ENCODE data around the gene ATP8B1. TPM values are rescaled to one million over a fixed set of nuclear protein-coding genes. Genes with fewer than 3 reads are reported as not detected.
A peak's percentile ranks its signal among the peaks of the same experiment; 100 is the strongest.

The ATP8B1 gene
- total RNA-seq, 3 donors from 2014 or later, result 0.13 to 0.22 (median 0.15) TPM

DNA sequence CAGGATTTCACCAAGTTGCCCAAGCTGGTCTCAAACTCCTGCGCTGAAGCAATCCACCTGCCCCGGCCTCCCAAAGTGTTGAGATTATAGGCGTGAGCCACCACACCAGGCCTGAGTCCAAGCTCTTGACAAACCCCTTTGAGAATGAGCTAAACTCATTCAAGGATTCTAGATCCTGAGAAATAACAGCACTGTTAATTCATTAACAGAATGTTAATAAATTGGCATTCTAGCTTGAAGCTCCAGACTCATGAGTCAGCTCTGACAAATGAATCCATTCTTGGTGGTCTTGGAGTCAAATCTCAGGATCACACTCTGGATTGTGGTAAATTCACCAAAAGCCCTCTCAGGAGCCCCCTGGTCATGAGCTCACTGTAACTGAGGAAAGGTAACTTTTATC is 183.2 kb downstream of the ATP8B1 start:
- Mint-ChIP-seq H3K9me3 (no peaks in the 10 kb centered on the region), H3K27me3 (ENCODE audit: low read depth) (no peaks in the 10 kb centered on the region), H3K4me3 (peak overlapping the region; percentile 91), H3K36me3 (ENCODE audit: insufficient read depth) (peaks cover 15% of the 10 kb centered on the region), H3K4me1 (ENCODE audit: low read depth) (peaks cover 34% of the 10 kb centered on the region)
- no peak for ATAC-seq
- DNase-seq, result no peak

DNA sequence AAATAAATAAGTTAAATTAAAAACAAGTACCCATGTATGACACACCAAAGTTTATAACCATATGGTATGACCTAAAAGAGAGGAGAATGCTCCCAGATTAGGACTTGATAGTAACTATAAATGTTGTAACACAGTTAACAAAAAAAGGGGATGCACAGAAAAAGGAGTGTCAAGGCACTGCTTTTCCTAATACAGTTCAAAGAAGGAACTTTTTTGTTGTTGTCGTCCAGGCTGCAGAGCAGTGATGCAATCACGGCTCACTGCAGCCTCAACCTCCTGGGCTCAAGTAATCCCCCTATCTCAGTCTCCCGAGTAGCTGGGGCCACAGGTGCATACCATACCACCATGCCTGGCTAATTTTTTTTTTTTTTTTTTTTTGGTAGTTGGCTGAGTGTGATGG is 184.2 kb downstream of the ATP8B1 start:
- ATAC-seq (no peak), DNase-seq (no peak)
- Mint-ChIP-seq H3K36me3 (ENCODE audit: insufficient read depth) (peaks cover 17% of the 10 kb centered on the region), H3K4me3 (peak overlapping the region; percentile 6), H3K27me3 (ENCODE audit: low read depth) (no peaks in the 10 kb centered on the region), H3K4me1 (ENCODE audit: low read depth) (peaks cover 34% of the 10 kb centered on the region), H3K9me3 (no peaks in the 10 kb centered on the region)

DNA sequence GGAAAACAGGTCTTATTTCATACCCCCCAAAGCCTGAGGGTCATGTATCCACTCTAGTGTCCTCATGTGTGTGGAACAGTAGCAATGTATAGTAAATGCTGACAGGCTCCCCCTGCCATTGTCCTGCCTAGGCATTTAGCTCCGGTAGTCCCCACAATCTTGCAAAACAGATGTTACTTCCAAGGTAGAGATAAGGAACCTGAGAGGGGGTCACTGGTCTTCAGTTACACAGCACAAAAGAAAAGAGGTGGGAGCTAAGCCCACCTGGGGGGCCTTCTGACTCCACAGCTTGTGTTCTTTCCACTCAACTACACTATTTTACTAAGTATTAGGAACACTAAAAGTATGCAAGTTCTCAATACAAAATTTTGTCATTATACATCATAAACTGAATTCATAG is 199.2 kb downstream of the ATP8B1 start:
- ATAC-seq (no peak), DNase-seq (no peak)
- Mint-ChIP-seq H3K9me3 (no peaks in the 10 kb centered on the region), H3K4me1 (ENCODE audit: low read depth) (no peaks in the 10 kb centered on the region), H3K4me3 (no peak overlapping the region), H3K36me3 (ENCODE audit: insufficient read depth) (peaks cover 45% of the 10 kb centered on the region), H3K27me3 (ENCODE audit: low read depth) (no peaks in the 10 kb centered on the region)

Other genes with a start within 250 kb of the ATP8B1 start
- gene FECH, start 216.6 kb downstream of the ATP8B1 start, total RNA-seq, result 10 to 100 TPM; 14.7 to 18.7 (median 17.8) TPM
- gene NARS1, start 181.5 kb downstream of the ATP8B1 start, total RNA-seq, result 100 to 1,000 TPM; 142 to 152 (median 151) TPM
- gene NEDD4L, start 240.9 kb upstream of the ATP8B1 start, total RNA-seq, result 1 to 10 TPM; 2.6 to 4.7 (median 2.9) TPM

Data from activated T-cell treated with anti-CD3 and anti-CD28 coated beads, Interleukin-2, amount 50 U/mL, for 4 hours (primary cell).